Tibial nerve (tissue), 4 donors: ENCODE measurements around the gene ELL. TPM values are rescaled to one million over a fixed set of nuclear protein-coding genes. Genes with fewer than 3 reads are reported as not detected.

Experiments
- DNase-seq, 2 donors: peaks; one replicate each; pipeline ENCODE4 v3.0.0-alpha.2; 2019; ENCODE audit warnings: low spot score in 2 of 2
- H3K27ac ChIP-seq, 4 donors: fragments of 200-600 bp; sonication (generic) in 3 of 4; one replicate each; pipeline ENCODE4 v1.5.1; 2017 to 2019; ENCODE audit warnings: mild to moderate bottlenecking in 1 of 4
- H3K27me3 ChIP-seq, 2 donors: fragments of 200-600 bp; sonication (generic) in 1 of 2; one replicate each; pipeline versions ENCODE4 v1.5.1 to v1.6.0; 2017 to 2019
- H3K36me3 ChIP-seq, 3 donors: fragments of 200-600 bp; sonication (generic); one replicate each; pipeline ENCODE4 v1.5.1; 2018 to 2019
- H3K4me1 ChIP-seq, 4 donors: fragments of 200-600 bp; sonication (generic) in 3 of 4; one replicate each; pipeline ENCODE4 v1.5.1; 2017 to 2019
- H3K4me3 ChIP-seq, 4 donors: fragments of 200-600 bp; sonication (generic) in 3 of 4; one replicate each; pipeline ENCODE4 v1.5.1; 2017 to 2019; ENCODE audit warnings: mild to moderate bottlenecking in 1 of 4, moderate library complexity in 1 of 4
- H3K9me3 ChIP-seq, 4 donors: fragments of 200-600 bp; sonication (generic) in 3 of 4; one replicate each; pipeline ENCODE4 v1.5.1; 2017 to 2019
- CTCF ChIP-seq, 5 experiments: fragments of 200-600 bp in 3 of 5; fragments of 450-650 bp in 2 of 5; sonication (generic) in 3 of 5; IDR thresholded peaks; one replicate each; pipeline ENCODE4 v1.5.1; 2016 to 2019; ENCODE audit warnings: antibody characterized with exemption in 5 of 5, mild to moderate bottlenecking in 3 of 5, moderate library complexity in 2 of 5
- EP300 ChIP-seq, 2 donors: sonication (generic); formaldehyde crosslinking; IDR thresholded peaks; one replicate each; pipeline ENCODE4 v1.6.1; 2017; ENCODE audit warnings: antibody characterized with exemption in 2 of 2, mild to moderate bottlenecking in 1 of 2
- POLR2A ChIP-seq, 2 donors: fragments of 450-650 bp; IDR thresholded peaks; one replicate each; pipeline ENCODE4 v1.6.1; 2017; ENCODE audit warnings: antibody characterized with exemption in 2 of 2, mild to moderate bottlenecking in 2 of 2, moderate library complexity in 2 of 2
- WGBS, 2 donors: methylation state at CpG; one replicate each; pipeline ENCODE4 v1.1.5; 2018; 5-methylcytosine and 5-hydroxymethylcytosine counted together
- total RNA-seq, 4 donors: library from RNA; depleted of rRNA; stranded (reverse); fragments of >200 nt; gene quantifications; one replicate each; pipeline ENCODE4 v1.1.0, GENCODE V29; 2016

The ELL gene
- total RNA-seq, 4 donors from 2014 or later: 13.8 to 45.9 (median 26.0) TPM

- Histone ChIP-seq H3K36me3 (peaks cover 4 to 21% (median 12%) of the 10 kb centered on the region in 3 donors), H3K9me3 (no peaks in the 10 kb centered on the region), H3K27me3 (no peaks in the 10 kb centered on the region), H3K27ac (peak overlapping the region; percentile 62 to 87 (median 83)), H3K4me1 (peaks cover 0 to 74% (median 36%) of the 10 kb centered on the region in 4 donors), H3K4me3 (no peak overlapping the region)
- no peak for DNase-seq
- TF ChIP-seq CTCF (IDR thresholded peaks at IDR 0.05): no peak
- TF ChIP-seq POLR2A (IDR thresholded peaks at IDR 0.05): no peak
- no peak for TF ChIP-seq EP300 (IDR thresholded peaks at IDR 0.05)
- 92 to 93% methylated on average over 25 to 30 of the region's 30 CpGs for WGBS, 2 donors
These were observed 56.5 kb downstream of the ELL start for GRCh38 chr19:18465214-18465963.

GRCh38 chr19:18464646-18465045 is 57.2 kb downstream of the ELL start:
- H3K9me3 ChIP-seq: no peaks in the 10 kb centered on the region
- WGBS, 2 donors: 9% methylated on average over 6 to 7 of the region's 8 CpGs
- no peaks in the 10 kb centered on the region for H3K27me3 ChIP-seq
- H3K4me1 ChIP-seq: peaks cover 0 to 72% (median 34%) of the 10 kb centered on the region in 4 donors
- TF ChIP-seq POLR2A (IDR thresholded peaks at IDR 0.05) (peak in 1 of 2 donors; percentile 34), CTCF (IDR thresholded peaks at IDR 0.05) (peak in 1 of 5 experiments; percentile 5), EP300 (IDR thresholded peaks at IDR 0.05) (peak in 1 of 2 donors; percentile 75)
- H3K36me3 ChIP-seq: peaks cover 4 to 27% (median 12%) of the 10 kb centered on the region in 3 donors
- H3K4me3 ChIP-seq: no peak overlapping the region
- H3K27ac ChIP-seq: peak overlapping the region; percentile 62 to 87 (median 83)
- DNase-seq: peak; percentile 76 to 84

- H3K27me3 ChIP-seq: no peaks in the 10 kb centered on the region
- no peak overlapping the region for H3K4me3 ChIP-seq
- peak overlapping the region in 3 of 4 donors; percentile 73 to 90 (median 86) for H3K27ac ChIP-seq
- H3K9me3 ChIP-seq: peaks cover 0 to 5% (median 0%) of the 10 kb centered on the region in 4 donors
- no peak for DNase-seq
- peaks cover 4 to 49% (median 12%) of the 10 kb centered on the region in 3 donors for H3K36me3 ChIP-seq
- WGBS, 2 donors: 92 to 95% methylated on average over 15 to 17 of the region's 22 CpGs
- TF ChIP-seq POLR2A (IDR thresholded peaks at IDR 0.05) (no peak), CTCF (IDR thresholded peaks at IDR 0.05) (no peak), EP300 (IDR thresholded peaks at IDR 0.05) (no peak)
- peaks cover 0 to 72% (median 40%) of the 10 kb centered on the region in 4 donors for H3K4me1 ChIP-seq
These were observed 60.4 kb downstream of the ELL start for GRCh38 chr19:18461471-18461870.

GRCh38 chr19:18460900-18461299 is 61.0 kb downstream of the ELL start:
- H3K36me3 ChIP-seq: peaks cover 4 to 54% (median 12%) of the 10 kb centered on the region in 3 donors

More at GRCh38 chr19:18460900-18461299, 61.0 kb downstream of the ELL start:
- DNase-seq: no peak
- H3K27ac ChIP-seq: peak overlapping the region; percentile 54 to 90 (median 80)
- peaks cover 0 to 5% (median 0%) of the 10 kb centered on the region in 4 donors for H3K9me3 ChIP-seq
- no peak overlapping the region for H3K4me3 ChIP-seq
- H3K4me1 ChIP-seq: peaks cover 0 to 71% (median 39%) of the 10 kb centered on the region in 4 donors
- no peak for TF ChIP-seq CTCF (IDR thresholded peaks at IDR 0.05)
- no peak for TF ChIP-seq EP300 (IDR thresholded peaks at IDR 0.05)
- no peak for TF ChIP-seq POLR2A (IDR thresholded peaks at IDR 0.05)
- 64 to 81% methylated on average over 5 to 10 of the region's 12 CpGs for WGBS, 2 donors
- H3K27me3 ChIP-seq: no peaks in the 10 kb centered on the region
